ENCODE data around the gene ERBIN. TPM values are rescaled to one million over a fixed set of nuclear protein-coding genes. Genes with fewer than 3 reads are reported as not detected.
"Not testable (repeated sequence)": the region's sequence is repeated elsewhere in the genome, so short reads cannot be mapped to it uniquely, and the experiment has no call there.

The ERBIN gene
- polyA plus RNA-seq, 1 donor from 2014 or later, result 28.4 TPM

DNA sequence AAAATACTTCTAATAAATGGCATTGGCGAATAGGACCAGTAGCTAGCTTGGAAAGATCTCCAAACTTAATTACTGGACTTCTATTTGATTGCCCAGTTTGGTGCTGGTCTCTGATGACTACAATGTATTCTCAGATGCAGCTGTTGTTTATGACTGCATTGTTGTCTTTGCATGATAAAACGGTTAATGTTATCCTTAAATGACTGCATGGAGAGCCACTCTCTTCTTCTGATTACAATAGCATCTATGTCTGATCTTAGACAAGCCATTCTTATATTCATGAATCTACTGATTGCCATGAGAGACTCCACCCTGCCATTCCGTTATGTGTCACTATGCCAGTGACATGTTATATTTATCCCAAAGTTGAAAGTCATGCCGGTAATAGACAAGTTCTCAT, 42.9 kb upstream of the ERBIN start:
- Histone ChIP-seq H3K36me3 (ENCODE audit: insufficient read depth, low read length) (no peaks in the 10 kb centered on the region), H4K20me1 (ENCODE audit: insufficient read depth) (no peaks in the 10 kb centered on the region), H3K9ac (ENCODE audit: low read length) (no peak overlapping the region), H3F3A (ENCODE audit: insufficient read depth, low read length, poor library complexity, severe bottlenecking) (no peaks in the 10 kb centered on the region), H3K9me2 (ENCODE audit: insufficient read depth, low read length) (no peaks in the 10 kb centered on the region), H3K4me2 (ENCODE audit: low read length) (no peak overlapping the region), H2AFZ (ENCODE audit: low read depth, low read length) (no peak overlapping the region), H3K27me3 (ENCODE audit: insufficient read depth, low read depth, low read length) (no peaks in the 10 kb centered on the region), H3K9me3 (ENCODE audit: low read length) (no peaks in the 10 kb centered on the region), H3K27ac (ENCODE audit: low read length) (no peak overlapping the region), H3K4me3 (ENCODE audit: low read length) (no peak overlapping the region), H3K79me2 (replicated peaks; ENCODE audit: insufficient read depth, low read length) (no peaks in the 10 kb centered on the region)
- TF ChIP-seq SMC3 (conservative IDR thresholded peaks at IDR 0.05; ENCODE audit: poor library complexity) (no peak), POLR2AphosphoS5 (IDR thresholded peaks at IDR 0.05) (no peak), EZH2 (IDR thresholded peaks at IDR 0.05; ENCODE audit: borderline replicate concordance, insufficient read depth, low read length, poor library complexity, severe bottlenecking) (no peak), MXI1 (conservative IDR thresholded peaks at IDR 0.05; ENCODE audit: poor library complexity, severe bottlenecking) (no peak), EP300 (conservative IDR thresholded peaks at IDR 0.05; ENCODE audit: poor library complexity, severe bottlenecking) (no peak), RAD21 (conservative IDR thresholded peaks at IDR 0.05) (no peak), TAF1 (IDR thresholded peaks at IDR 0.05; ENCODE audit: low read depth) (no peak)
- TF ChIP-seq, protein P1, sequence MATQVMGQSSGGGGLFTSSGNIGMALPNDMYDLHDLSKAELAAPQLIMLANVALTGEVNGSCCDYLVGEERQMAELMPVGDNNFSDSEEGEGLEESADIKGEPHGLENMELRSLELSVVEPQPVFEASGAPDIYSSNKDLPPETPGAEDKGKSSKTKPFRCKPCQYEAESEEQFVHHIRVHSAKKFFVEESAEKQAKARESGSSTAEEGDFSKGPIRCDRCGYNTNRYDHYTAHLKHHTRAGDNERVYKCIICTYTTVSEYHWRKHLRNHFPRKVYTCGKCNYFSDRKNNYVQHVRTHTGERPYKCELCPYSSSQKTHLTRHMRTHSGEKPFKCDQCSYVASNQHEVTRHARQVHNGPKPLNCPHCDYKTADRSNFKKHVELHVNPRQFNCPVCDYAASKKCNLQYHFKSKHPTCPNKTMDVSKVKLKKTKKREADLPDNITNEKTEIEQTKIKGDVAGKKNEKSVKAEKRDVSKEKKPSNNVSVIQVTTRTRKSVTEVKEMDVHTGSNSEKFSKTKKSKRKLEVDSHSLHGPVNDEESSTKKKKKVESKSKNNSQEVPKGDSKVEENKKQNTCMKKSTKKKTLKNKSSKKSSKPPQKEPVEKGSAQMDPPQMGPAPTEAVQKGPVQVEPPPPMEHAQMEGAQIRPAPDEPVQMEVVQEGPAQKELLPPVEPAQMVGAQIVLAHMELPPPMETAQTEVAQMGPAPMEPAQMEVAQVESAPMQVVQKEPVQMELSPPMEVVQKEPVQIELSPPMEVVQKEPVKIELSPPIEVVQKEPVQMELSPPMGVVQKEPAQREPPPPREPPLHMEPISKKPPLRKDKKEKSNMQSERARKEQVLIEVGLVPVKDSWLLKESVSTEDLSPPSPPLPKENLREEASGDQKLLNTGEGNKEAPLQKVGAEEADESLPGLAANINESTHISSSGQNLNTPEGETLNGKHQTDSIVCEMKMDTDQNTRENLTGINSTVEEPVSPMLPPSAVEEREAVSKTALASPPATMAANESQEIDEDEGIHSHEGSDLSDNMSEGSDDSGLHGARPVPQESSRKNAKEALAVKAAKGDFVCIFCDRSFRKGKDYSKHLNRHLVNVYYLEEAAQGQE (IDR thresholded peaks at IDR 0.05; ENCODE audit: borderline replicate concordance), result no peak
- TF ChIP-seq, protein P2, sequence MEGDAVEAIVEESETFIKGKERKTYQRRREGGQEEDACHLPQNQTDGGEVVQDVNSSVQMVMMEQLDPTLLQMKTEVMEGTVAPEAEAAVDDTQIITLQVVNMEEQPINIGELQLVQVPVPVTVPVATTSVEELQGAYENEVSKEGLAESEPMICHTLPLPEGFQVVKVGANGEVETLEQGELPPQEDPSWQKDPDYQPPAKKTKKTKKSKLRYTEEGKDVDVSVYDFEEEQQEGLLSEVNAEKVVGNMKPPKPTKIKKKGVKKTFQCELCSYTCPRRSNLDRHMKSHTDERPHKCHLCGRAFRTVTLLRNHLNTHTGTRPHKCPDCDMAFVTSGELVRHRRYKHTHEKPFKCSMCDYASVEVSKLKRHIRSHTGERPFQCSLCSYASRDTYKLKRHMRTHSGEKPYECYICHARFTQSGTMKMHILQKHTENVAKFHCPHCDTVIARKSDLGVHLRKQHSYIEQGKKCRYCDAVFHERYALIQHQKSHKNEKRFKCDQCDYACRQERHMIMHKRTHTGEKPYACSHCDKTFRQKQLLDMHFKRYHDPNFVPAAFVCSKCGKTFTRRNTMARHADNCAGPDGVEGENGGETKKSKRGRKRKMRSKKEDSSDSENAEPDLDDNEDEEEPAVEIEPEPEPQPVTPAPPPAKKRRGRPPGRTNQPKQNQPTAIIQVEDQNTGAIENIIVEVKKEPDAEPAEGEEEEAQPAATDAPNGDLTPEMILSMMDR (IDR thresholded peaks at IDR 0.05; ENCODE audit: poor library complexity, severe bottlenecking), result no peak

DNA sequence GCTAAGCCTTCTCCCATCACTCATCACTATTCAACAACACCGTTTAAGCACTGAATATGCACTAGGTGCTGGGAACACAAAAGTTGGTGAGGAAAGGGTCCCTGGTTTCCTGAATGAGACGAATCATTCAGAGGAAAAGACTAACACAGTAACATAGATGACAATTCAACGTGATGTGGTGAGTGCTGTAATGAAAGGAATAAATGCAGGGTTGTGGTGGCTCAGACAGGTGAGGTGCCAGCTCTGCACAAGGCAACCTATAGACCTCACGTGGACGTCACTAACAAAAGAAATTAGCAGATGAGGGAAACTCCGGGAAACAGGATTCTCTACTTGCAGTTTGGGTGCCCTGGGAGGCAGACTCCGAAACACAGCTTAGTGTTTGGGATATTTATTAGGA, 40.0 kb upstream of the ERBIN start:
- no peak for TF ChIP-seq EP300 (conservative IDR thresholded peaks at IDR 0.05; ENCODE audit: poor library complexity, severe bottlenecking)
- TF ChIP-seq, protein P1 (IDR thresholded peaks at IDR 0.05; ENCODE audit: borderline replicate concordance), result no peak
- TF ChIP-seq EZH2 (IDR thresholded peaks at IDR 0.05; ENCODE audit: borderline replicate concordance, insufficient read depth, low read length, poor library complexity, severe bottlenecking), result no peak
- no peak for TF ChIP-seq POLR2AphosphoS5 (IDR thresholded peaks at IDR 0.05)
- no peak for TF ChIP-seq RAD21 (conservative IDR thresholded peaks at IDR 0.05)
- TF ChIP-seq TAF1 (IDR thresholded peaks at IDR 0.05; ENCODE audit: low read depth), result no peak
- TF ChIP-seq SMC3 (conservative IDR thresholded peaks at IDR 0.05; ENCODE audit: poor library complexity), result no peak
- no peak for TF ChIP-seq MXI1 (conservative IDR thresholded peaks at IDR 0.05; ENCODE audit: poor library complexity, severe bottlenecking)
- TF ChIP-seq, protein P2 (IDR thresholded peaks at IDR 0.05; ENCODE audit: poor library complexity, severe bottlenecking), result no peak
- no peaks in the 10 kb centered on the region for H4K20me1 ChIP-seq (ENCODE audit: insufficient read depth)
- no peak overlapping the region for H3K4me2 ChIP-seq (ENCODE audit: low read length)
- no peaks in the 10 kb centered on the region for H3K27me3 ChIP-seq (ENCODE audit: insufficient read depth, low read depth, low read length)
- H3K9ac ChIP-seq (ENCODE audit: low read length), result no peak overlapping the region
- H3K9me3 ChIP-seq (ENCODE audit: low read length), result no peaks in the 10 kb centered on the region
- H3K36me3 ChIP-seq (ENCODE audit: insufficient read depth, low read length), result no peaks in the 10 kb centered on the region
- no peak overlapping the region for H3K27ac ChIP-seq (ENCODE audit: low read length)
- no peaks in the 10 kb centered on the region for H3F3A ChIP-seq (ENCODE audit: insufficient read depth, low read length, poor library complexity, severe bottlenecking)
- no peaks in the 10 kb centered on the region for H3K79me2 ChIP-seq (replicated peaks; ENCODE audit: insufficient read depth, low read length)
- H3K4me3 ChIP-seq (ENCODE audit: low read length), result no peak overlapping the region
- no peaks in the 10 kb centered on the region for H3K9me2 ChIP-seq (ENCODE audit: insufficient read depth, low read length)
- no peak overlapping the region for H2AFZ ChIP-seq (ENCODE audit: low read depth, low read length)

DNA sequence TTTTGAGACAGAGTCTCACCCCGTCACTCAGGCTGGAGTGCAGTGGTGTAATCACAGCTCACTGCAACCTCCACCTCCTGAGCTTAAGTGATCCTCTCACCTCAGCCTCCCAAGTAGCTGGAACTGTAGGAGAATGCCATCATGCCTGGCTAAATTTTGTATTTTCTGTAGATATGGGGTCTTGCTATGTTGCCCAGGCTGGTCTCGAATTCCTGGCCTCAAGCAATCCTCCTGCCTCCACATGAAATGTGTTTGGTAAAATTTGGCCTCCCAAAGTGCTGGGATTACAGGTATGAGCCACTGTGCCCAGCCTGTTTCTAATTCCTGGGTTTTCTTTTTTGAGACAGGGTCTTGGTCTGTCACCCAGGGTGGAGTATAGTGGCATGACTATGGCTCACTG, 34.4 kb upstream of the ERBIN start:
- not testable (repeated sequence) for H3K36me3 ChIP-seq (ENCODE audit: insufficient read depth, low read length); H3K4me3 ChIP-seq (ENCODE audit: low read length); H3F3A ChIP-seq (ENCODE audit: insufficient read depth, low read length, poor library complexity, severe bottlenecking); H3K9ac ChIP-seq (ENCODE audit: low read length); H3K27me3 ChIP-seq (ENCODE audit: insufficient read depth, low read depth, low read length); H4K20me1 ChIP-seq (ENCODE audit: insufficient read depth); H2AFZ ChIP-seq (ENCODE audit: low read depth, low read length); H3K4me2 ChIP-seq (ENCODE audit: low read length); H3K27ac ChIP-seq (ENCODE audit: low read length); H3K79me2 ChIP-seq (replicated peaks; ENCODE audit: insufficient read depth, low read length); H3K9me3 ChIP-seq (ENCODE audit: low read length); H3K9me2 ChIP-seq (ENCODE audit: insufficient read depth, low read length)
